Transverse colon (tissue), 4 donors: Measurements from ENCODE around the gene MRAS.

Source experiments
- CTCF ChIP-seq, 5 experiments: fragments of 200-600 bp in 3 of 5; fragments of 450-650 bp in 2 of 5; sonication (generic) in 3 of 5; IDR thresholded peaks; 1 replicate in 2 of 5; 2 replicates in 3 of 5; pipeline ENCODE4 v1.5.1; 2016 to 2017; ENCODE audit warnings: antibody characterized with exemption in 5 of 5, inconsistent platforms in 3 of 5, mild to moderate bottlenecking in 2 of 5, moderate library complexity in 1 of 5
- POLR2A ChIP-seq: fragments of 450-650 bp; IDR thresholded peaks from one replicate; pipeline ENCODE4 v1.6.1; 2016; ENCODE audit warnings: antibody characterized with exemption, mild to moderate bottlenecking, moderate library complexity
- POLR2AphosphoS5 ChIP-seq, 3 donors: sonication (generic); formaldehyde crosslinking; IDR thresholded peaks; one replicate each; pipeline ENCODE4 v1.6.1; 2016; ENCODE audit warnings: antibody characterized with exemption in 3 of 3

- TF ChIP-seq CTCF (IDR thresholded peaks at IDR 0.05) (no peak), POLR2A (no peak), POLR2AphosphoS5 (IDR thresholded peaks at IDR 0.05) (no peak)
Measured at GRCh38 chr3:138367911-138368310, 19.5 kb downstream of the MRAS start.
